Fibroblast of lung (primary cell): ENCODE data around the gene ANKRD52.

ENCODE experiments used
- EZH2 ChIP-seq: IDR thresholded peaks from 2 replicates; pipeline ENCODE4 v1.5.1; 2012; ENCODE audit warnings: low read length, control low read depth, mild to moderate bottlenecking; ENCODE audit errors: missing control alignments
- TF ChIP-seq, protein P1 (sequence below), 2 donors: IDR thresholded peaks in 1 of 2; conservative IDR thresholded peaks in 1 of 2; 1 replicate in 1 of 2; 2 replicates in 1 of 2; pipeline ENCODE4 v1.5.1; 2011 to 2012; ENCODE audit warnings: low read length in 2 of 2, control low read depth in 1 of 2, inconsistent platforms in 1 of 2, low read depth in 1 of 2, mild to moderate bottlenecking in 1 of 2

DNA sequence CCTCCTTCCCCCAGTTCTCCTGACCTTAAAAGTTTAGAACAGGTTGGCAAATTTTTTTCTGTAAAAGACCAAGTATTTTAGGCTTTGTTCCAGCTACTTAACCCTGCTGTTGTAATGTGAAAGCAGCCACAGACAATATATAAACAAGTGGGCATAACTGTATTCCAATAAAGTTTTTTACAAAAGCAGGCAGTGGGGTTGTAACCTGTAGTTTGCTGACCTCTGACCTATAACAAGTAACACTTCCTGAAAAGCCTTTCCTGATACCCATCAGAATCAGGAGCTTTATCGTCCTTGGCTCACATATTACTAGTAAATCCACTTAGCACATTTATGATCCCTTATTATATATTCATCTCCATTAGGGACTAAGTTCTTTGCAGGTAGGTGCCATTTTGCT, 55.8 kb downstream of the ANKRD52 start:
- TF ChIP-seq, protein P1, sequence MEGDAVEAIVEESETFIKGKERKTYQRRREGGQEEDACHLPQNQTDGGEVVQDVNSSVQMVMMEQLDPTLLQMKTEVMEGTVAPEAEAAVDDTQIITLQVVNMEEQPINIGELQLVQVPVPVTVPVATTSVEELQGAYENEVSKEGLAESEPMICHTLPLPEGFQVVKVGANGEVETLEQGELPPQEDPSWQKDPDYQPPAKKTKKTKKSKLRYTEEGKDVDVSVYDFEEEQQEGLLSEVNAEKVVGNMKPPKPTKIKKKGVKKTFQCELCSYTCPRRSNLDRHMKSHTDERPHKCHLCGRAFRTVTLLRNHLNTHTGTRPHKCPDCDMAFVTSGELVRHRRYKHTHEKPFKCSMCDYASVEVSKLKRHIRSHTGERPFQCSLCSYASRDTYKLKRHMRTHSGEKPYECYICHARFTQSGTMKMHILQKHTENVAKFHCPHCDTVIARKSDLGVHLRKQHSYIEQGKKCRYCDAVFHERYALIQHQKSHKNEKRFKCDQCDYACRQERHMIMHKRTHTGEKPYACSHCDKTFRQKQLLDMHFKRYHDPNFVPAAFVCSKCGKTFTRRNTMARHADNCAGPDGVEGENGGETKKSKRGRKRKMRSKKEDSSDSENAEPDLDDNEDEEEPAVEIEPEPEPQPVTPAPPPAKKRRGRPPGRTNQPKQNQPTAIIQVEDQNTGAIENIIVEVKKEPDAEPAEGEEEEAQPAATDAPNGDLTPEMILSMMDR (conservative IDR thresholded peaks at IDR 0.05 in 1 of 2, IDR thresholded peaks at IDR 0.05 in 1 of 2; ENCODE audit: low read depth in 1 of 2, low read length in 2 of 2): no peak
- TF ChIP-seq EZH2: no peak
